Stimulated activated memory B cell treated with anti-CD40 and anti-IgM and Interleukin-4, amounts not matched to agents 10 μg/mL and 1 μg/mL and 100 μg/mL, for 72 hours (primary cell): ENCODE data around the gene CDK15.
"Not testable (repeated sequence)": the region's sequence is repeated elsewhere in the genome, so short reads cannot be mapped to it uniquely, and the experiment has no call there.

Source experiments
- ATAC-seq: fragments of 150-1000 bp; cut with Tn5 transposase; 2 replicates; pipeline ENCODE4 v1.10.0; 2021
- H3K27ac Mint-ChIP-seq: one replicate; pipeline ENCODE4 v1.8.0; 2022; ENCODE audit warnings: mild to moderate bottlenecking, mixed read lengths
- H3K27me3 Mint-ChIP-seq: one replicate; pipeline ENCODE4 v1.8.0; 2022; ENCODE audit warnings: mixed read lengths
- H3K36me3 Mint-ChIP-seq: one replicate; pipeline ENCODE4 v1.8.0; 2022; ENCODE audit warnings: mixed read lengths
- H3K4me1 Mint-ChIP-seq: one replicate; pipeline ENCODE4 v1.8.0; 2022; ENCODE audit warnings: mixed read lengths
- H3K4me3 Mint-ChIP-seq: one replicate; pipeline ENCODE4 v1.8.0; 2022; ENCODE audit warnings: mild to moderate bottlenecking, moderate library complexity, mixed read lengths
- H3K9me3 Mint-ChIP-seq: one replicate; pipeline ENCODE4 v1.8.0; 2022; ENCODE audit warnings: mixed read lengths

The CDK15 gene

DNA sequence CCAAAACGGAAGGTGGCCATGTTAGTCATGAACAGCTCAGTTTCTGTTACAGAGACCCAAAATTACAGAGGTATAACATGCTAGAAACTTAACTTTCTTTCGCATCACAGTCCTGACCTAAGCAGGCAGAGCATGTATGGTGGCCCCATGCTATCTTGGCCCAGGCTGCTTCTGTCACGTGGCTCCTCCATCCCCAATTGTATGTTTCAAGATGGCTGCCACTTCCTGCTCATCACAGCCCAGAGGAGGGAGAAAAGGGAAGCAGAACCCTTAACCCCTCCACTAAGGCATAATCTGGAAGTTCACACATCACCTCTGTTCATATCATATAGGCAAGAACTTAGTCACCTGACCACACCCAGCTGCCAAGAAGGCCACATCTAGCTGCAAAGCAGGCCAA, 28.7 kb downstream of the CDK15 start:
- H3K36me3 Mint-ChIP-seq: no peaks in the 10 kb centered on the region
- H3K27me3 Mint-ChIP-seq: peaks cover 10% of the 10 kb centered on the region
- no peak overlapping the region for H3K27ac Mint-ChIP-seq
- no peaks in the 10 kb centered on the region for H3K9me3 Mint-ChIP-seq
- H3K4me3 Mint-ChIP-seq: no peak overlapping the region
- no peaks in the 10 kb centered on the region for H3K4me1 Mint-ChIP-seq
- no peak for ATAC-seq

DNA sequence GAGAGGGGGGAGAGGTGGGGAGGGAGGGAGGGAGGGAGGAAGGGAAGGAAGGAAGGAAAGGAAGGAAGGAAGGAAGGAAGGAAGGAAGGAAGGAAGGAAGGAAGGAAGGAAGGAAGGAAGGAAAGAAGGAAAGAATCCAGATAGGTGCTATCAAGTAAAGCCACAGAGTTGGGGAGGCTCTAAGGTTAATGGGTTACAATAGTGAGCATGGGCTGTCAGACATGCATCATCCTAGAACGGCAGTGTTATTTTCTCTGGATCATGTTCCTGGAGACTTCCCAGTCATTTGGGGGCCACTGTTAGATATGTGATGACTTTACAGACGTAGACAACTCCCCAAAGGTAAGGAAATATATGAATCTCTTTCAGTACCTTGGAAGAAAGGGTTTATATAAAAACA, 31.1 kb downstream of the CDK15 start:
- Mint-ChIP-seq H3K4me3 (no peak overlapping the region), H3K36me3 (no peaks in the 10 kb centered on the region), H3K27ac (no peak overlapping the region), H3K4me1 (no peaks in the 10 kb centered on the region), H3K9me3 (peaks cover 4% of the 10 kb centered on the region), H3K27me3 (peaks cover 30% of the 10 kb centered on the region)
- ATAC-seq: no peak

DNA sequence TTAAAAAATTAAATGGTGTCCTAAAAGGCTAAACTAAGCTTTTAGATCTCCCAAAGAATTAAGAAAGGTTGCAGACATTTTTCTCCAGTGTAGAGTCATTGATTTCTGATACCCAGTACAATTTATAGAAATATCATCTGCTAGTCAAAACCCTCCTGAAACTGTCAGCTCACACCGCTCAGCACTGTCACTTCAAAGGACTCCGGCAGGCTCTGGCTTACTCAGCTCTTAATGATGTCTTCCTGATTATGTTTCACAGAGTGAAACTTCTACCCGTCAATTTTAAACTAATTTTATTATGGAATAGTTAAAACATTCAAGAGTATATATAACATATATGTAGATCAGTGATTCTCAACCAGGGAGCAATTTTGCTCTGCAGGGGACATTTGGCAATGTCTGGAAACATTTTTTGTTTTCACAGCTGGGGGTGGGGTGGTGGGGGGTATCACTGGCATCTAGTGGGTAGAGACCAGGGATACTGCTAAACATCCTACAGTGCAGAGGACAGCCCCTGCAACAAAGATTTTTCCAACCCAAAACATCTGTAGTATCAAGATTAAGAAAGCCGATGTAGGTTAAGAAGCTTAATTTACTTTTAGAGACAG, 31.6 kb downstream of the CDK15 start:
- Mint-ChIP-seq H3K36me3 (no peaks in the 10 kb centered on the region), H3K9me3 (peaks cover 4% of the 10 kb centered on the region), H3K4me3 (no peak overlapping the region), H3K4me1 (no peaks in the 10 kb centered on the region), H3K27ac (no peak overlapping the region), H3K27me3 (peaks cover 36% of the 10 kb centered on the region)
- ATAC-seq: no peak

- Mint-ChIP-seq H3K27ac (no peak overlapping the region), H3K9me3 (peaks cover 4% of the 10 kb centered on the region)
These were observed 33.4 kb downstream of the CDK15 start for GRCh38 chr2:201839727-201840126.

GRCh38 chr2:201840726-201841125, 34.4 kb downstream of the CDK15 start:
- no peak for ATAC-seq
- no peak overlapping the region for H3K27ac Mint-ChIP-seq
- H3K9me3 Mint-ChIP-seq: peaks cover 4% of the 10 kb centered on the region
- H3K27me3 Mint-ChIP-seq: peaks cover 36% of the 10 kb centered on the region
- H3K4me3 Mint-ChIP-seq: no peak overlapping the region
- H3K36me3 Mint-ChIP-seq: no peaks in the 10 kb centered on the region
- H3K4me1 Mint-ChIP-seq: no peaks in the 10 kb centered on the region

More at GRCh38 chr2:201839727-201840126, 33.4 kb downstream of the CDK15 start:
- no peak for ATAC-seq
- Mint-ChIP-seq H3K27me3 (peaks cover 36% of the 10 kb centered on the region), H3K4me1 (no peaks in the 10 kb centered on the region), H3K36me3 (no peaks in the 10 kb centered on the region), H3K4me3 (no peak overlapping the region)

DNA sequence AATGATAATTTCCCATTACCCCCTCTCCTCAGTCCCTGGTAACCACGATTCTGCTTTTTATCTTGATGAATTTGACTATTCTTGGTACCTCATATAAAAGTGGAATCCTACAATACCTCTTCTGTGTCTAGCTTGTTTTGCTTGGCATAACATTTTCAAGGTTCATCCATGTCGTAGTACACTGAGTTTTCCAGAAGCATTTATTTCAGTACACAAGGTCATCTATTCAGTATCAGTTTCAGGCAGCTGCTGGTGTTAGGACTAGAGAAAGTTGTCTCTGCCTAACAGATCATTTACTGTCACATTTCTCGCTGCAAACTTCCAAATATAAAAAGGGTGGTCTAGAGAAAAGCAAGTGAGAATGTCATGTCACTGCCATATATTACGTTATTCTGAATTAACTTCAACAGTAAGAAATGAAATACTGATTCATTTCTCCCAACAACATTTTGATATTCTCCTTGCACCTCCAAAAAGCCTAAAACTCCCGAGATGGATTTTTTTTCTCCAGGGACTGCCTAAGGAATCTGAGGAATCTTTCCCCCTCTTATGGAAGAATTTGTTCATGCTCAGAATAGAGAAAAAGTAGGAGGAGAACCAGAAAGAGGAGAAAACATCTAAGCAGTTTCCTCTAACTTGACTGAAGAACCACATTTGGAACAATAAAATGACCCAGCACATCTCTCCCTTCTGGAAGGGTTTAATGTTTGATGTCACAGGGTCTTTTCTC, 36.0 kb downstream of the CDK15 start:
- Mint-ChIP-seq H3K27ac (no peak overlapping the region), H3K4me1 (no peaks in the 10 kb centered on the region), H3K9me3 (peaks cover 4% of the 10 kb centered on the region), H3K27me3 (peaks cover 27% of the 10 kb centered on the region), H3K4me3 (no peak overlapping the region), H3K36me3 (no peaks in the 10 kb centered on the region)
- no peak for ATAC-seq

GRCh38 chr2:201844922-201845321, 38.6 kb downstream of the CDK15 start:
- not testable (repeated sequence) for H3K9me3 Mint-ChIP-seq, ATAC-seq, H3K4me1 Mint-ChIP-seq, H3K27ac Mint-ChIP-seq, H3K36me3 Mint-ChIP-seq, H3K4me3 Mint-ChIP-seq
- H3K27me3 Mint-ChIP-seq: peaks cover 25% of the 10 kb centered on the region

- peaks cover 5% of the 10 kb centered on the region for H3K27me3 Mint-ChIP-seq
These were observed 41.1 kb downstream of the CDK15 start for GRCh38 chr2:201847481-201847880.

GRCh38 chr2:201852462-201852861, 46.1 kb downstream of the CDK15 start:
- Mint-ChIP-seq H3K4me1 (no peaks in the 10 kb centered on the region), H3K4me3 (no peak overlapping the region), H3K27me3 (peaks cover 17% of the 10 kb centered on the region), H3K9me3 (no peaks in the 10 kb centered on the region), H3K36me3 (no peaks in the 10 kb centered on the region), H3K27ac (no peak overlapping the region)
- ATAC-seq: no peak

More at GRCh38 chr2:201847481-201847880, 41.1 kb downstream of the CDK15 start:
- H3K4me3 Mint-ChIP-seq: no peak overlapping the region
- H3K4me1 Mint-ChIP-seq: no peaks in the 10 kb centered on the region
- no peaks in the 10 kb centered on the region for H3K36me3 Mint-ChIP-seq
- no peak for ATAC-seq
- no peak overlapping the region for H3K27ac Mint-ChIP-seq
- no peaks in the 10 kb centered on the region for H3K9me3 Mint-ChIP-seq

DNA sequence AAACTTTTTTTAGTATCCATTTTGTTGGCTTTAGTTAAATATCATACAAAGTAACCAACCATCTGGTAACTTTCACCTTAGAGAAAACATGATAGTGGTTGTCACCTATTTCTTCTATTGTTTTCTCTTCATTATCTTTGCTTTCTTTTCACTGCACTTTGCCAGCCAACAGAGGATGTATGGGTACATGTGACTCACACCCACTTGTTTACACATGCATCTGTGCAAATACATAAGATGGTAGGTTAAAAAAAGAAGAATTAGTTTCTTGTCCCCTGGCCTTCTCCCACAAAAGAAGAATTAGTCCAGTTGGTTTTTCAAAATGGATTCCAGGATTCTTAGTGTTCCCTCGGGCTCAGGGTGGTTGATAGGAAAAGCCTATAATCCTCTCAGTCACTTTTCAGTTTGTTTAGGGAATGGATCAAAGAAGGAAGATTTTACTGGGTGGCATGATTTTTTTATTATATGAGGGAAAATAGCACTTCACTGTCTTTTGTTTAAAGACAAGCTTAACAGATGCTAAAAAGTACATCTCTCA, 46.6 kb downstream of the CDK15 start:
- Mint-ChIP-seq H3K4me1 (no peaks in the 10 kb centered on the region), H3K4me3 (no peak overlapping the region), H3K9me3 (no peaks in the 10 kb centered on the region), H3K27ac (no peak overlapping the region), H3K36me3 (no peaks in the 10 kb centered on the region), H3K27me3 (peaks cover 18% of the 10 kb centered on the region)
- no peak for ATAC-seq

- Mint-ChIP-seq H3K4me3 (no peak overlapping the region), H3K36me3 (no peaks in the 10 kb centered on the region), H3K27me3 (peaks cover 32% of the 10 kb centered on the region), H3K4me1 (peaks cover 10% of the 10 kb centered on the region), H3K9me3 (no peaks in the 10 kb centered on the region), H3K27ac (no peak overlapping the region)
- ATAC-seq: no peak
These were observed 48.0 kb downstream of the CDK15 start for GRCh38 chr2:201854221-201854801.

- no peak overlapping the region for H3K27ac Mint-ChIP-seq
- ATAC-seq: no peak
- H3K4me3 Mint-ChIP-seq: no peak overlapping the region
- H3K27me3 Mint-ChIP-seq: peaks cover 35% of the 10 kb centered on the region
- H3K36me3 Mint-ChIP-seq: no peaks in the 10 kb centered on the region
- peaks cover 10% of the 10 kb centered on the region for H3K4me1 Mint-ChIP-seq
- no peaks in the 10 kb centered on the region for H3K9me3 Mint-ChIP-seq
These were observed 48.5 kb downstream of the CDK15 start for GRCh38 chr2:201854841-201855240.

DNA sequence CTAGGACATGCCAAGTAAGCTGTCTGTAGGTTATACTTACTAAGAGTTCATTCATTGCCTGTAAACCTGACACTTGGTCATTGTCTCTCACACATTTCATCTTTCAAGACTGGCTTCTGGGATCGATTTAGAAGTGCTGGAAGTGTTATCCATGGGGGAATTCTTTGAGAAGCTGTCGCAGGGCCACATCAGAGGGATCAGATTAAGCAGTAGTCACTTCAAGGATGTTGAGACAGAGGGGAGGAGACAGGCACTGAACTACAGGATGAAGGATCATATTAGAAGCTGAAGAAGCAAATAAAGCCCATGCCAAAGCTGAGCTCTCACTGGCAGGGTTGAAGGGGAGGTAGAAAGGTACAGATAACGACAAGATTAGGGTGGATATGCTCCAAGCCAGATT, 49.0 kb downstream of the CDK15 start:
- H3K36me3 Mint-ChIP-seq: no peaks in the 10 kb centered on the region
- H3K9me3 Mint-ChIP-seq: no peaks in the 10 kb centered on the region
- peaks cover 10% of the 10 kb centered on the region for H3K4me1 Mint-ChIP-seq
- peaks cover 36% of the 10 kb centered on the region for H3K27me3 Mint-ChIP-seq
- no peak for ATAC-seq
- H3K4me3 Mint-ChIP-seq: no peak overlapping the region
- H3K27ac Mint-ChIP-seq: no peak overlapping the region

DNA sequence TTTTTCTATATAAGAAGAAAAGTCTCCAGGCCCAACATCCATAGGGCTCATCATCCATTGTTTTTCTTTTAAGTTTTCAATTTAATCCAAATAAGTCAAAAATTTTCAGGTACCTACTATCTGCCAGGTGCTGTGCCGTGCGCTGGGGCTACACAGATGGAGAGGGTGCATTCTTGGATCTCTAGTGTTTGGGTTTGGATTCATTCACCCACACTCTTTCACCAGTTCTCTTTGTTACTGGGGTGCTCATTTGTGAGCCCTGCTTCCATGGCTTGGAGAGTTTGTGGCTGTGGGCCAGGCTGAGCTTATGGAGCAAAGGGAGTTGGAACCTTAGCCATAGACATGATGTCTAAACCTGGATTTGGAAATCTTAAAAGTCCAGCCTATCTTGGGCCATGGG, 51.0 kb downstream of the CDK15 start:
- Mint-ChIP-seq H3K27ac (no peak overlapping the region), H3K4me1 (peaks cover 10% of the 10 kb centered on the region), H3K27me3 (peaks cover 49% of the 10 kb centered on the region), H3K36me3 (no peaks in the 10 kb centered on the region), H3K4me3 (no peak overlapping the region), H3K9me3 (no peaks in the 10 kb centered on the region)
- no peak for ATAC-seq

GRCh38 chr2:201858281-201859184, 52.2 kb downstream of the CDK15 start:
- ATAC-seq: no peak
- Mint-ChIP-seq H3K4me3 (no peak overlapping the region), H3K27ac (no peak overlapping the region), H3K36me3 (no peaks in the 10 kb centered on the region), H3K4me1 (peaks cover 10% of the 10 kb centered on the region), H3K9me3 (no peaks in the 10 kb centered on the region), H3K27me3 (peaks cover 53% of the 10 kb centered on the region)
